CD1c-positive myeloid dendritic cell (primary cell): ENCODE measurements around the gene HDAC7.
A peak's percentile ranks its signal among the peaks of the same experiment; 100 is the strongest.
"Not testable (repeated sequence)": the region's sequence is repeated elsewhere in the genome, so short reads cannot be mapped to it uniquely, and the experiment has no call there.

ENCODE experiments used
- DNase-seq: peaks from one replicate; pipeline ENCODE4 v3.0.0-alpha.2; 2016; ENCODE audit errors: extremely low spot score

HDAC7 gene

DNA sequence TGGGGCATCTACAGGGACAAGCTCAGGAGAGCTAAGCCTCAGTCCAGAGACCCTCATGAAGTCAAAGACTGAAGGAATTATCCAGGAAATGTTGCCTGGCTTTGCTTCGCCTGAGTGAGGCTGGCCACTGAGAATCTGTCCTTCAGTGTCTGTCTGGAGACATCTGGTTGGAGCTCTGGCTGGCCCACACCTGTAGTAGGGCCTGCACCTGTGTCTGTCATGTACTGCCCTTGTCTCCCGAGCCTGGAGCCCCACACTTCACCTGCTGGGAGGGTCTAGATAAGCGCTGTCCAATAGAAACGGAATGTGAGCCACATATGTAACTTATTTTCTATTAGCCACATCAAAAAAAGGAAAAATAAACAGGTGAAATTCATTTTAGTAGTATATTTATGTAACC lies 9.9 kb upstream of the HDAC7 start:
- no peak for DNase-seq

DNA sequence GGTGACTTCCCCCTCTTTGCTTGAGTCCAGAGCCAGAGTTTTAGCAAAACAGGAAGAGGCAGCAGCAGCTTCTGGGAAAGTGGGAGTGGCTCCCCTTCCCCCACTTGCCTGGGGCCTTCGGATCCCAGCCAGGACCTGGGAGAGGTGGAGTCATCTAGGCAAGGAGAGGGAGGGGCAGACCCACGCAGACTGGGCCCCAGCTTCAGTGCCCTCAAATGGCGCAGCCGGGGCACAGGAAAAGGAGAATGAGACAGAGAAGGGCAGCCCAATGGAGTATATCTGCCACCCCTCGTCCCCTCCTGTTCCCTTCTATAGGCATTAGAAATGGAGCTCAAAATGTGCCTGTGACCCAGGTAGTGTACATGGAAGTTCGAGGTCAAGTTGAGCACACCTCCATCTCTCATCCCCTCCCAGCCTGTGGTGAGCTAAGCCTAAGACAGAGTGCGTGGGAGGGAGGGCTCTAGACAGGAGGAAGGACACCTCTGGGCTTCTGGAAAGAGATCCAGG lies 9.3 kb upstream of the HDAC7 start:
- DNase-seq, result peak; percentile 46

DNA sequence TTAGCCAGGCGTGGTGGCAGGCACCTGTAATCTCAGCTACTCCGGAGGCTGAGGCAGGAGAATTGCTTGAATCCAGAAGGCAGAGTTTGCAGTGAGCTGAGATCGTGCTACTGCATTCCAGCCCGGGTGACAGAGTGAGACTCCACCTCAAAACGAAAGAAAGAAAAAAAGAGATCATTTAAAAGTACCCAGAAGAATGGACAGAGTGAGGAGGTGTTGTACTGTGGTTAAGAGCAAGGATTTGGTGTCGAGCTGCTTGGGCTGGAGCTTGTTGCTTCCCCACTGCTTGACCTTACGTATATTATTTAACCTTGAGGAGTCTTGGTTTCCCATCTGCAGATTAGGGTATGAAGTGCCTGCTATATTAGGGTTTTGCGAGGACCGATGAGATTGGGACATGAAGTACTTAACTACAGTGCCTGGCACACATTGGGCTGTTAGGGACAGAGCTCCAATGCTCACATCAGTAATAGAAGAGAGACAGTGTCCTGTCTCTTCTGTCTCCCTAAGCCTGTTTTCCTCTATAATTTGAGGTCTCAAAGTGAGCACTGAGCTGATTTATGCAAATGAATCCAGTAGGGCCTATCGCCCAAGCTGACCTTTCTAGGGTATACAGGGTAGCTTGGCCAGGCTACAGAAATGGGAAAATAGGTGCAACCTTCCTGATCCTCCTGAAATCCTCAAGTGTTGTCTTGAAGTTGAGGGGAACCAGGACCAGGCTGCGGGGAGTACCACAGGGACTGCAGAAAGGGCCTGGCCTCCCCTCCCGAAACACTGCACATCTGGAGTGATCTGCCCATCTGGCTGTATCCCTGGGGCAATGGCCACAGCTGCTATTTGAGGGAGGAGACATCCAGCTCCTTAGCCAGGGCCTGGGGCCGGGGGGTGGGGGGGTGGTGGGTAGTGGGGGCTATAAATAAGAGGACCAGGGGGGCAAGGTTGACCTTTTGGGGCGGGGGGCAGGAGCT lies 8.6 kb upstream of the HDAC7 start:
- no peak for DNase-seq

DNA sequence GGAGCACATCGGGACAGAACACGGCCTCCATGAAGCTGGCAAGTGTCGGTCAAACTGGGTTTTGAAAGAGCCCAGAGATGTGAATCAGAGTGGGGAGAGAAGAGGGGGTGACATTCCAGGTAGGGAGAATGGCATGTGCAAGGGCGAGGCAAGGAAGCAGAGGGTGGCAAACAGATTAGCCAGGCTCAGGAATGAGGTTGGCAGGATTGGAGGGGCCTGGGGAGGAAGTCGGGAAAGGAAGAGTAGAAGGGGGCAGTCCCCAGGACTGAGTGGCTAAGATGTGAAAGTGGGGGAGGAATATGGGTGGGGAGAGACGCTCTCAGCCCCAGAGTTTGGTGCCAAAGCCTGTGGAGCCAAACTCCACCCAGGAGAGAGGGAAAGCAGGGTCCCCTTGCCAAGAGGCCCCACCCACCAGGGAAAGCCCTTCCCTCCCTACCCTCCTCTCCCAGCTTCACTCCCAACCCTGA lies 5.5 kb upstream of the HDAC7 start:
- DNase-seq, result no peak

DNA sequence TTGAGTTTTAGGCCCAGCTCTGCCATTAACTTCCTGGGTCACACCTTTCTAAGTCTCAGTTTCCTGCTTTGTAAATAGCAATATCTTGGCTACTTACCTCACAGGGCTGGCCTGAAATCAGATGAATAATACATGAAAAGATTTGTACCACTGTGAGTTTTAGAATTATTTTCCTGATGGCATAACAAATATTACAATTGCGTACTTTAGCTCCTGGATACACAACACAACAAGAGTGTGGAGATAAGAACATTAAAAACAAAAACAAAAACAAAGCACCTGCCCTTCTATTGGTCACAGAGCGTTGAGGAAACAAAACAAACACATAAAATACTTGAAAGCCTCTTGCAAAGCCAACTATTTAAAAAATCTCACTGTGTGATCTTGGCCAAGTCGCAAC lies 4.9 kb upstream of the HDAC7 start:
- DNase-seq, result no peak

DNA sequence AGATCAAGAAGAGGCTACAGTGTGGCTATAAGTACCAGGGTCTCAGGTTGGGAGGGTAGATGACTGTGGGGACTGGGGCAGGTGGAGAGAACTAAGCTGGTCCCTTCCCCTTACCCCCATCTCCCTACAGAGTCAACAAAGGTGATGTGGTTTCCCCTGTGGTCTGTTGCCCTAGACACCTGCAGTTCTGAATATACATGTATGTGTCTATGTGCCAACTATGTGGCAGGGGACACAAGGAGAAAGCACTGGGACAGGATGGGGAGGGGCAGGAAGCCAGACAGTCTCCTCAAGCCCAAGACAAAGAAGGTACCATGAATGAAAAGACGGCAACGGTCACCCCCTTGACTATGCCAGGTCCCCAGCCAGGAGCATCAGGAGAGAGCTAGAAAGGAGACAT lies 4.5 kb upstream of the HDAC7 start:
- DNase-seq, result no peak

DNA sequence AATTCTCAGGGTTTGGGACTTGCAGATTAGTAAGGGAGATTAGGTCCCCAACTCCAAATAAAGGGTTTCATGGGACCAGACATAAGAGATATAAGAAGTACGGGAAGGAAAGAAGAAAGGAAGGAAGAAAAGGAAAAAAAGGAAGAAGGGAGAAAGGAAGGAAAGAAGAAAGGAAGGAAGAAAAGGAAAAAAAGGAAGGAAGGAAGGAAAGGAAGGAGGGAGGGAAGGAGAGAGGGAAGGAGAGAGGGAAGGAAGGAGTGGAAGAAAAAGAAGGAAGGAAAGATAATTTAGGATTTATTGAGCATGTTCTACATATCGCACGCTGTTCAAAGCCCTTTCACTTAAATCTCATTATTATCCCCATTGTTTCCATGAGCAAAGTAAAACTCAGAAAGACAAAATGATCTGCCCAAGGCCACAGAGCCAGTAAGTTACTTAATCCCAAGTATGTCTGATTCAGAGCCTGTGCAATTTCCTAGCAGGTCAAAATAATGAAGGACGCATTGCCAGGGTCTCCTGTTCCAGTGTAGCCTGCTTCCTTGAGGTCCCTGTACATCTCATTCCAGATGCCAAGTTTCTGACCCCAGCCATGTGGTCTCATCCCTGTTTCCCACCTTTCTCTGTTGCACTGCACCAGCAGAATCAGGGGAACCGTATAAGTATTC lies 3.9 kb upstream of the HDAC7 start:
- no peak for DNase-seq

DNA sequence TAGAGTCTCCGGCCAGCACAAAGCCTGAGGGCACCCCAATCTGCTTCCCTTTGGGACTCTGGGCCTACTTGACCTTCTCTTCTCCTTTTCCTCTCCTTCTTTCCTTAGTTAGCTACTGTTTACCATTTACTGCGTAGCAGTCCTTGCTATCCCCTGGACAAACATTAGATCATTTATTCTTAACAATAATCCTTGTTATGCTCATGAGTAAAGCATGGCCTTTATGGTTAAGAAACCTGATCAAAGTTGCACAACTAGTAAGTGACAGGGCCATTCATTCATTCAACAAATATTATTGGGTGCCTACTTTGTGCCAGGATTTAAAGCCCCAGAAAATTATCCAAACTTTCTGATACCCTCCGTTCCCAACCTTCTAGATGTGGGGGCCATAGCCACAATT lies 3.2 kb upstream of the HDAC7 start:
- DNase-seq, result no peak

DNA sequence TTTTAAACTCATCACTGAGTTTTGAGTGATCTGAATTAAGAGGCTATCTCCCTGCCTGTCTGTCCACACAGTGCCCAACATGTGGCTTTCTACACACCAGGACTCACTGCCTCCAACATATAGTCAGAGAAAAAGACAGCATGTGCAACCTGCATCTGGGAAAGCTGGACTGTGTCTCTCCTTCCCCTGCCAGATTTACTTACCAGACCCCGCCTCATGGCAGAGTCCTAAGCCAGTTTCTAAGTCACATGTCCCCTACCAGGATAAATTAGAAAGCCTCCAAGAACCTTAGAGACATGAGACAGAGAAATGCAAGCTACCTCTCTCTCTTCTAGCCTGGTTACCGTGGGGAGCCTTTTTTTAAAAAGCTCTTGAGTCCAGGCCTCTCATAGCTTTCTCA lies 2.7 kb upstream of the HDAC7 start:
- DNase-seq, result no peak

DNA sequence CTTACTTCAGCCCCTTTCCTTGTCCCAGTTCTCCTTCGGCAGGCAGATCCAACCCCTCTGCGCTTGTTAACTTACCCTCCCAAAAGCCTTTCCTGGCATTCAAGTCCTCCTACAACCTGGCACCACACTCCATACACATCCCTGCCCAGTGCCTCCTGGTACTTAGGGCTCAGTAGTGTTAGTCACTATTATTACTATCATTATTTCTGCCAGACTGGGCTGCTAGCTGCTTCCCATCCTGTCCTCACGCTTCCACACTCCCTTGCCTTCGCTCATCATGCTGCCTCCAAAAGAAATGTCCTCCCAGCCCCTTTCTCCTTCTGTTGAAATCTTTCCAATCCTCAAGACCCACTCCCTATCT lies 1.6 kb upstream of the HDAC7 start:
- DNase-seq, result no peak

DNA sequence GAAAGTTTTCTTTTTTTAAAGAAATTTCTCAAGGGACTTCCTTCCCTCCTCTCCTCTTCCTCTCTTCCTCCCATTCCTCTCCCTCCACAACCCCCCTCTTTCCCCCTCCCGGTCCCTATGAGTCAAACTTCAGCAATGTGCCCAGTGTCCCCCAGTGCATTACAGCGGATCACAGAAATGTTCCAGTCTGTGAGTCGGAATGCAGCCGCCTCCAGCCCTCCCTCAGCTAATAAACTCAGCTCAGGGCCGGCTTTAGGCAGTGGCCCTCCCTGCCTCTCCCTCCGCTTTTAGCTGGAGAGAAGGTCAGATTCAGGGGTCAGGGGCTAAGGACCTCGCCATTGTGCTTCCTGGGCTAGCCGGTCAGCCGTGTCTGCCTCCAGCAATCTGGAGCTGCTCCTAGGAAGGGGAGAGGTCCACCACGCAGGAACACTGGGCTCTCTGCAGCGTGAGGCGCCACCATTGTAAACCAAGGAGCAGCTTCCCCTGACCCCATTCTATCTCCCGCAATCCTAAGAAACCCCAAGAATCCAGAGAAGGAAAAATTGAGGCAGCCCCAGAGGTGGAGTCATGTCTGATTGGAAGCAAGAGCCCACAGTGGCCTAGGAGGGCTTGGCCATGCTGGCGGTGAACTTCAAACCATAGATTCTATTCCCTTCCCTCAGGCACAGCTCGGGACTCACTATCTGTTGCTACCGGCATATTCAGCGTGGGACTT lies 1.1 kb upstream of the HDAC7 start:
- DNase-seq, result no peak

DNA sequence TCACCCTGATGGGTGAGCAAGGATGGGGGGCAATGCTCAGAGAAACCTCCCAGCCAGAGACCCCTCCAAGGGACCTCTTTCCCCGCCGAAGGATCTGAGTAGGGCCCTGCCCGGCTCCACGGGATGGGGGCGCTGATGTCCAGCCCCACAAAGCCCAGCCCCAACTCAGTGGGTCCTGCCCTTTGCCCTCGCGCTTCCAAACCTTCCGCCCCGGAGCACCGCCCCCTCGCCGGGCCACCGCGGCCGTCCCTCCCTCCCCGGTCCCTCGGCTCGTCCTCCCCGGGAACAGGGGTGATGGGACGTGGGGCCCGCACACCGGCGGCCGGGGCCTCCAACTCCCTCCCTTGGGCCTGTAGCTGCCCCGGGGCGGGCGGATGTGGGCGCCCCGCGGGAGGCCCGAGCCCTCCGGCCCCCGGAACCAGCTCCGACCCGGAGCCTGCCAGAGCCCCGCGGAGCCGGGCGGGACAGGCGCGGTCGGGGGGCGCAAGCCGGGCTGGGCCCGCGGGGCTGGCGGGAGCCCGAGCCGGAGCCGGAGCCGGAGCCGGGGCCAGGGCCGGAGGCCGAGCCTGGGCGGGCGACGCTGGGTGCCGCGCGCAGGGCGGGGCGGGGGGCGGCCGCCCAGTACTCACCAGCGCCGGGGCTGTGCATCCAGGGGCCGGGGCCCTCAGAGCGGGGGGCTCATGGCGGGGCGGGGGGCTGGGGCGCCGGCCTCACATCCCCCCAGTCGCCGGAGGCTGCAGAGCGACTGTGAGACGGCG lies 386 bp downstream of the HDAC7 start:
- peak; percentile 50 for DNase-seq

DNA sequence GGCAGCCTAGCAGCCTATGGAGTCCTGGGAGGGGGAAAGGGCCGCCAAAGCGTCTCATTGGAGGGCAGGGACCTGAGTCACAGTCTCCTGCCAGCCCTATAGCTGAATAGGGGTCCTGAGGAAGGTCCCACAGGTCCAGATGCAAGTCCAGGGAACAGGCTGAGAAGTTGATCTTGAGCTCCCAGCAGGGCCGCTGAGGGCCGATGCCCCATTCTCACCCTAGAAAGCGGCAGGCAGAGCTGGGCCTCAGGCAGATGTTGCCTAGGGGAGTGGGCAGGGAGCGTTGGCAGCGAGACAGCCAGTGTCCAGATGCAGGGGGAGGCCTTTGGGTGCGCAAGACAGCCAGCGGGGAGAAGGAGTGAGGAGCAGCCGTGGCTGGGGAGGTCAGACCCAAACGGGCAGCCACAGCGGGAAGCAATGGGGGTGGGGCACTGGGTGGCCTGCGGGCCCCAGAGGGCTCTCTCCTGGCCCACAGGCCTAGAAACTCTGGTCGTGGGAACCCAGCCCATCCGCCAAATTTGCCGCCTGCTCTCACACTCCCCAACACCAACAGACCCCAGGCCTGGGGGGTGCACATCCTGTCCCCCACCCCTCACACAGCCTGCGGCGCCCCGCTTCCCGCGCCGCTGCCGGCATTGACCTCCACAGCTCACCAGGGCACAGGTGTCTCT lies 1.1 kb downstream of the HDAC7 start:
- DNase-seq, result no peak

DNA sequence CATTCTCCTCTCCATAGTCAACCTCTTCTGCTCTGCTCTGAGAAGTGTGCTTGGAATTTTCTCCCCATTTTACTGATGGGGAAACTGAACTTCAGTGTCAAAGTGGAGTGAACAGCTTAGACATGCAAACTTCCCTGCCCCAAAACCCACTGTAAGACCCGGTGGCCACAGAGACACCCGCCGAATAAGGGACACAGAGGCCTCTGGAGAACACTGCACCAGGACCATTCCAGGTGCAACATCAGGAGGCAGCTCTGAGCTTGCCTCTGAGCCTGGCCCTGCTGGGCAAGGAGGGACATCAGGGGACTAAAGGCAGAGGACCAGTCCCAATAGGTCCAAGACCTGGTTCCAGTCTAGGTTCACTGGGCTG lies 1.7 kb downstream of the HDAC7 start:
- DNase-seq, result no peak

DNA sequence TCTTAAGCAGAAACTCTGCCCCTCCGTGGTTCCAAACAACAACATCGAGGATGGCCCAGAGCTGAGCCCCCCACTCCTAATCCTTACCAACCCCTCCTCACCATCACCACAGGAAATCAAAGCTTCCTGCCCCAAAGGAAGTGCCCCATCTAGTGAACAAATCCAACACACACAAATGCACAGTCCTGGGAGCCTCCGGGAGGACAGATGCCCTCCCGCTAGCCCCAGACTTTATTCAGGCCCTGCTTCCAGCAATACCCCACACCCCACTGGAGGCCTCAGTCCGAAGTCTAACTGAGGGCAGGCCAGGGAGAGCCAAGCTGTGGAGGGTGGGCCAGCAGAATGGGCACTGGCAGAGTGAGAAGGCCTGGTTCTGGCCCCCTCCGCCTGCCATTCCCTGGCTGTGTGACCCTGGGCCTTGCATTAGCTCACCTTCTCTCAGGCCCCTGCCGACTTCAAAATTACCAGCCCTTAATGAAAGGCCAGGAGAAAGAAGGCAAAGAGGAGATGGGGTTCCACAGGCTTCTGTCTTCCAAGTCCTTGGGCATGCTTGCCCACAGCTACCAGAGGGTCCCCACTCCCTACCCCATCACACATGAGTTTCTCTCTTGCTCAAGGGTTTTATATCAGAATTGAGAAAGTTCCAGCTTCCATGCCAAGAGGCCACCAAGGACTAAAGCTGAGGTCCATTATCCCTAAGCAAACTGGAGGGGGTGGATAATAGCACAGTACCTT lies 2.3 kb downstream of the HDAC7 start:
- no peak for DNase-seq

DNA sequence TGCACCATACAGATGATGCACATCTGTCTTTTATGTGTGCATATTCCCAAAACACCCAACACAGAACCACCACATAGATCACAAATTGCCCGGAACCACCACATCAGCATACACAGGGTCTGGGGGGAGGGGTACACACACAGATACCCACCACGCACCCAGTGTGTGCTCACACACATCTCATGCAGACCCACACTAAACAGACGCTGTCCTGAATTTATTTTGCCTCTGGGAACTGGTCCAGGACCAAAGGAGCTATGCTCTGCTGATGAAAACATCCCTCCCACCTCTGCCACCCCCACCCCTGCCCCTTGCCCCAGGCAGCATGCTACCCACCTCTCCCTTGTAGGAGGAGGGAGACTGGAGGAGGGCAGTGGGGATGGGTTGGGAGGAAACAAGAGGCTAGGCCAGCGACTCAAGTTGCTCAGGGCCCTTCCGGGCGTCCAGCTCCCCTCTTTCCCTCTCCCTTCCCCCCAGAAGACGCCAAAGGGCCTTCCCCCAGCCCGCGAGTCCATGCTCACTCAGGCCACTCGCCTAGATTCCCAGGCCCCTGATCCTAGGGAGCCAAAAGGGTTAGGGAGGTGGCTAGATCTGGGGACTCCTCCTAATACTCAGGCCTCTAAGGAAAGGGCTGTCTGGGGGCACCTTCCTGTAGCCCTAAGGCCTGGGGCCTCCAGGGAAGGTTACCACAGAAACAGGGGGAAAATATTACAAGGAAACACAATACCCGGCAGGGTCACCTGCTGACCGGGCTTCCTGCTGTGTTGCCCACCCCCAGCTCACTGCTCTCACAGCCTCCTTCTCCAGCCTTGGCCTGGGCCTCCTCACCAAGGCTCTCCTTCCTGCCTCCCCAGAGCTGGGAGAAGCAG lies 3.1 kb downstream of the HDAC7 start:
- DNase-seq, result no peak

DNA sequence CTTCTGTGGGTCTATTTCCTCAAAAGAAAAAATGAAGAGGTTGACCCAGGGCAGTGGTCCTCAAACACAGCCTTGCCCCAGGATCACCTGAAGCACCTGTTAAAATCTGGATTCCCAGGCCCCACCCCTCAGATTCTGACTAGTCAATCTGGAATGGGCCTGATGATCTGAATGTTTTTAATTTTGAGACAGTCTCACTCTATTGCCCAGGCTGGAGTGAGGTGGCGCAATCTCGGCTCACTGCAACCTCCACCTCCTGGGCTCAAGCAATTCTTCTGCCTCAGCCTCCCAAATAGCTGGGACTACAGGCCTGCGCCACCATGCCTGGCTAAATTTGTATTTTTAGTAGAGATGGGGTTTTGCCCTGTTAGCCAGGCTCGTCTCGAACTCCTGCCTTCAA lies 4.3 kb downstream of the HDAC7 start:
- not testable (repeated sequence) for DNase-seq

DNA sequence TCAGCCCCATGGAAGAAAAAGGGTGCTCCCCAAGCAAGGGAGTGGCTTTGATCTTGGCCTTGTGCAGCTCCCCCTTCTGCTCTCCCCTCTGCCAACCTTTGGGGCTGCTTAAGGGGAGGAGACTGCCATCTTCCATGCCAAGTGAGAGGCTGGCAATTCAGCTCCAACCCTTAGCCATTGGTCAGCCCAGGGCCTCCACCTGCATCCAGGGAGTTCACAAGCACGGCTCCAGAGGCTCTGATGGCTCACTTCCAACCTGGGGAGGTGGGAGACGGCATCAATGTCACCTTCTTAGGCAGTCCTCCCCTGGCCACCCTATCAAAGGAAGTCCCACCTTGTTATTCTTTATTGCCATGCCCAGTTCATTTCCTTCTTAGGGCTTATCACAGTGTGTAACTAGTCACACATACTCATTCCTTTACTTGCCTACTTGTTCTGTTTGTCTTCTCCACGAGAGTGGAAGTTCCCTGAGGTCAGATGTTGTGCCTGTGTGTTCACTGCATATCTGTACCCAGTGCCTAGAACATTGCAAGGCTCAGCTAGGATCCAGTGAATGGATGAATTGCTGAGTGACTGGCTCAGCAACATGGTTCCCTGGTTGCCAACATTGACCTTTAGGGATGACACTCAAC lies 5.0 kb downstream of the HDAC7 start:
- DNase-seq, result no peak
